Measurements from ENCODE around the gene TANGO6.
"Not testable (repeated sequence)": the region's sequence is repeated elsewhere in the genome, so short reads cannot be mapped to it uniquely, and the experiment has no call there.

TANGO6 gene

DNA sequence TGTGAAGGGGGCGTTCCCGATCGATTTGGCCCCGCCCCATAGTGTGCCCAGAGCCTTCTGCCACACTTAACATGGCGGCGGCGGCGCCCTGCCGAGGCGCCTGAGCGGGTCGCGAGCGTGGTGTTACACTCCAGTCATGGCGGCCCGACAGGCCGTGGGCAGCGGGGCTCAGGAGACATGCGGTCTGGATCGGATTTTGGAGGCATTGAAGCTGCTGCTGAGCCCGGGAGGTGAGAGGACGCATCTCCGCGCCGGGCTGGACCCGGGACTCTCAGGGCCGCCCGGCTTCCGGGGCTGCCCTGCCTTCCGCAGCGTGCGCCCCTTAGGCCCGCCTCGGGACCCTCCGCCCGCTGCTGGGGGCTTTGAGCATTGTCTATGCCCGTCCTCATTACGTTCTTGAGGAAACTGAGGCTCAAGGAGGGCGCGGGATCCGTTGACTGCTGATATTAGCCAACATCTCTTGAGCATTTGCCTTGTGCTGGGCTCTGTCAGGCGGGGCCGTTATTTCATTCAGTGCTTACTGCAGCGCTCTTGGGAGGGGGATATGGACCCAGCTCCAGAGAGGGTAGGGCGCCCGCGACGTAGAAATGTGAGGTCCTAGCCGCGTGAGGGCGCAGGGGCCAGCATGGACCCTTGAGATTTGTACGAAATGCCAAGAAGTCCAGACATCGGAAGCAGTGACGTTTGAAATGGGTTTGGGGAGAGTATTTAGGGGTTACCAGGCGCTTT is at the start of gene TANGO6:
TSS of gene TANGO6 (plus strand) at position 50 of the 729 bp plus-strand sequence. CDS start at position 137, 87 bp downstream.
- peak; percentile 90 for DNase-seq (ENCODE audit: low spot score)

DNA sequence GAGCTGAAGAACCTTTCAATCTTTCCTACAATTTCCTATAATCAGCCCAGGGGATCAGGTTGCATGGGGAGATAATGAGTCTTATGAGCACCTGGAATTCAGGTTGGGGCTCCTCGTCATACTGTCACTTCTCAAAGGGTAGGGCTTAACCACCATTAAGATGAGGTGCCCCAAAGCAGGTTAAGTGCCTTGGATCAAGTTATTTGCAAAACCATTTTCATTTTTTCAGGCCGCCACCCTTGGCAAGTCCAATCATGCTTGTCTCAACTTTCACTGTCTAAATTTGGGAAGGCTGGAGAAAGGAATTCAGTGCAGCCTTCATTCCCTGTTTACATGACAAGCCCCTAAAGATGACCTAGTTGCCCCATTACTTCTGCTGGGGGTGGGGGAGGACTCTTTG is 44.9 kb upstream of the TANGO6 start:
- no peak for DNase-seq (ENCODE audit: low spot score)

DNA sequence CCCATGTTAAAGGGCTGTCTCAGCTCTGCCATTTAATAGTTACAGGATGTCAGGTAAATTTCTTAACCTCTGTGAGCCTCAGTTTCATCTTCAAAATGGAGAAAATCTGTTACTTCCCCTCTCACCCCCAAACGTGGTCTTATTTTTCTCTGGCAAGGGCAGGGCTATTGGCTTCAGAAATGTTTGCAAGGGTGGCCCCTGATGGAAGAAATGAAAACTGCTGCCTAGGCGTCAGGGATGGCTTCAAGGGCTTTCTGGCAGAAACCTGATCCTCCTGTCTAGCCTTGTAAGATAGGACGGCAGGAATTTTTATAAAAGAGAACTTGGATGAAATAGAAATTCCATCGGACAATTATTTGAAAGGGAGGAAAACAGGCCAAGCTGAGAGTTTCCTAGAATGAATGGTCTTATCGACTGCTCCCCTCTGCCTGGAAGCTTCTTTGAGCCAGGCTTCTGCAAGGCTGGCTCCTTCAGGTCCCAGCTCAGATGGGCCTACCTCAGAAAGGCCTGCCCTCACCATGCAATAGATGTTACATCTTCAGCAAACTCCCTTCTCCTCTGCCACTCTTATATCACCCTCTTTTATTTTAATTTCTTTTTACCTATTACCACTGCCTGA is 43.0 kb upstream of the TANGO6 start:
- DNase-seq (ENCODE audit: low spot score) = peak; percentile 86

DNA sequence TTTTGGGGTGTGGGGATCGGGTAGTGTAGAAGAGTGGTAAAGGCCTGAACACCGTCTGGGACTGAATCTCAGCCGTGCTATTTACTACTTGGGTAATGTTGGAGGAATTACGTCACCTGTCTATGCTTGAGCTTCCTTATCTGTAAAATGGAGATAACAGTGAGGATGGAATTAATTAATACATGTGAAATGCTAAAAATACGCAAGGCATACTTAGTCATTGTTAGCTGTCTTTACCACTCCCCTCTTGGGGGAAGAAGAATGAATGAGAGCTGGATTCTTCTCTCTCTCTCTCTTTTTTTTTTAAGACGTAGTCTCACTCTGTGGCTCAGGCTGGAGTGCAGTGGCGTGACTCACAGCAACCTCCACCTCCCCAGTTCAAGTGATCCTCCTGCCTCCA is 41.1 kb upstream of the TANGO6 start:
- peak; percentile 26 for DNase-seq (ENCODE audit: low spot score)

DNA sequence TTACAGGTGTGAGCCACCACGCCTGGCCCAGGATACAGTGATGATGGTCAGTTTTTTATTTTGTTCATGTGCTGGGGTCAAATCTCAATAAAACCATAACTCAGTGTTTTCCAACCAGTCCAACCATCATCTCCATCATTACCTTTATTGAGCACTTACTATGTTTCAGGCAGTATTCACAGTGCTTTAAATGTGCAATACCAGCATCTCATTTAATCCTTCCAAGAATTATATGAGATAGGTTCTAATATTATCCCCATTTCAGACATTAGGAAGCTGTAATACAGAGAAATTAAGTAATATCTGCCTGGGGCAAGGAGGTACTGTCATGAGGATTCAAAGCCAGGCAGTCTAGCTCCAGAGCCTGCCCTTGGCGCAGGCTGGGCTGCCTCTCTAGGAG is 36.9 kb upstream of the TANGO6 start:
- no peak for DNase-seq (ENCODE audit: low spot score)

DNA sequence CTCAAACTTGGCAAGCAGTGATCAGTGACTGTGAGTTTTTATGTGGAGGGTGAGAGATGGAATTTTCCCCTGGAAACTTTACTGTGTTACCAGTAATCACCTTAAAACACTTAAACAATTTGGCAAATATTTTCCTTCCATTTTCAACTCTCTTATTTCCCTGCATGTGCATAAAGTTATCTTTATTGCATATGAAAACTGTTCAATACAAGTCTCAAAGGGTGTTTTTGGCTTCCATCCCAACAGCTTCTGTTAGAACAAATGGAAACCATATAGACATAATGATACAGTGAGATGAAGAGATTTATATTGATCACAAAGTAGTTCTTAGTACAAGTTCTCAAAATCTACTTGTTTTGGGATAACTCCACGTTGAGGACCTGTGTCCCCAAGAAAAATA is 36.4 kb upstream of the TANGO6 start:
- DNase-seq (ENCODE audit: low spot score) = no peak

DNA sequence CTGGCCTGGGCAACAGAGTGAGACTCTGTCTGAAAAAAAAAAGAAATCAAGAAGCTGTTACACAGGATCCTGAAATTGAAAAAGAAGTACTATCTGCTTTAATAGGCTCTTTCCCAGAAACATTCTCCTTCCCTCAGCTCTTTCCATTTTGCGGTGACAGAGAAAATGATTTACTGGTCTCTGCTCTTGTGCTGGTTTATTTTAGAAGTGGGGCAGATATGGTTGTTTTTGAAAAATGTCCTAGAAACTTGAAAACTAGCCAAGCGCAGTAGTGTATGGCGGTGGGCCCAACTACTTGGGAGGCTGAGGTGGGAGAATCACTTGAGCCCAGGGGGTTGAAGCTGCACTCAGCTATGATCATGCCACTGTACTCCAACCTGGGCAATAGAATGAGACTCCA is 28.8 kb upstream of the TANGO6 start:
- no peak for DNase-seq (ENCODE audit: low spot score)

DNA sequence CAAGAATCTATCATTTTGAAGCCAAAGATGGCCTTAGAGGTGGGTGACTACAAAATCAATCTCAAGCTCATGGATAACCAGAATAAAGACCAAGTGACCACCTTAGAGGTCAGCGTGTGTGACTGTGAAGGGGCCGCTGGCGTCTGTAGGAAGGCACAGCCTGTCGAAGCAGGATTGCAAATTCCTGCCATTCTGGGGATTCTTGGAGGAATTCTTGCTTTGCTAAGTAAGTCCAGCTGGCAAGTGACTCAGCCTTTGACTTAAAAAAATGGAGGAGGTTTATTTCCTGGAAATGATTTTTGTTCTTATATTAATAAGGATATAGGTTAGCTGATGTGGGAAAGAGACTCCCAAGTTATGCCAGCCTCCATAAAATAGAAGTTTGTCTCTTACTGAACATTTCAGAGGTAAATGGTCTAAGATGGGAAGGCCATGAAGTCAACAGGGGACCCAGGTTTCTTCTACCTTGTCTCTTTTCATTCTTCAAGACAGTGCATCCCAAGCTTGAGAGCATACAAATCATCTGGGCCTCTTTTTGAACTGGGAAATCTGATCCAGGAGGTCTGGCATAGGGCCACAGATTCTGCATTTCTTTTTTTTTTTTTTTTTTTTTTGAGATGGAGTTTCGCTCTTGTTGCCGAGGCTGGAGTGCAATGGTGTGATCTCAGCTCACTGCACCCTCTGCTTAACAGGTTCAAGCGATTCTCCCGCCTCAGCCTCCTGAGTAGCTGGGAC is 19.8 kb upstream of the TANGO6 start:
- DNase-seq (ENCODE audit: low spot score) = peak; percentile 92

DNA sequence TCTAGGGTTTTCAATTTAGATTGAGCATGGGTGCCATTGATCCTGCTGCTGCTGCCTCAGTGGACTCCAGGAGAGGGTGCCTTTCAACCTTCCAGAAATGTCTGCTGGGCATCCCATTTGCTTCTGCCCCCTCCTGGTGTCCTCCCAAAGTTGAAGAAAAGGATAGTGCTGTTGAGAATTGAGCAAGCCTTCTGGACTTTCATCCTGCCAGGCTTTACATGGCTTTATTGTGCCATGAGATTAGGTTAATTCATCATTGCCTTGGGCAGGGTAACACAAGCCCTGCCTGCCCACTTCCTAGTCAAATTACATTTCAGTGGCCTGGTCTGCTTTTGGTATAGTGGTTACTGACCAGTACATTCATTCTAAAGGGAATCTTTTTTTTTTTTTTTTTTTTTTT is 17.9 kb upstream of the TANGO6 start:
- no peak for DNase-seq (ENCODE audit: low spot score)

DNA sequence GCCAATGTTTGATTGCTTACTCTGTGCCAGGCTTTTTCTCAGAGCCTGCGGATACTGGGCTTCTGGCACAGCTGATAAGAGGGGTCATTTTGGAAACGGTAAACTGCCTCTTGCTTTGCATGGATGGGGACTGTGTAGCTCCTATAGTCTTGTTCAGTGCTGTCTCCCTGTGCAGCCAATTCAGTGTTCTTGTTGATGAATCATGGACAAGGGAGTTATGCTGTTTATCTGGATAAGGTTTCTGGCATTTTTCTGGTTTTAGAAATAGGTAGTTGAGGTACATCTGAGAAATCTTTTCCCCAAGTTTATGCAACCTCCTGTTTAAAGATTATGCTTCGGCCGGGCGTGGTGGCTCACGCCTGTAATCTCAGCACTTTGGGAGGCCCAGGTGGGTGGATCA is 16.7 kb upstream of the TANGO6 start:
- no peak for DNase-seq (ENCODE audit: low spot score)

DNA sequence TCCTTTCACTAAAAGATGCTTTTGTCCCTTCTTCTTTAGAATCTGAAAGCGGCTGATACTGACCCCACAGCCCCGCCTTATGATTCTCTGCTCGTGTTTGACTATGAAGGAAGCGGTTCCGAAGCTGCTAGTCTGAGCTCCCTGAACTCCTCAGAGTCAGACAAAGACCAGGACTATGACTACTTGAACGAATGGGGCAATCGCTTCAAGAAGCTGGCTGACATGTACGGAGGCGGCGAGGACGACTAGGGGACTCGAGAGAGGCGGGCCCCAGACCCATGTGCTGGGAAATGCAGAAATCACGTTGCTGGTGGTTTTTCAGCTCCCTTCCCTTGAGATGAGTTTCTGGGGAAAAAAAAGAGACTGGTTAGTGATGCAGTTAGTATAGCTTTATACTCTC is 10.1 kb upstream of the TANGO6 start:
- no peak for DNase-seq (ENCODE audit: low spot score)

DNA sequence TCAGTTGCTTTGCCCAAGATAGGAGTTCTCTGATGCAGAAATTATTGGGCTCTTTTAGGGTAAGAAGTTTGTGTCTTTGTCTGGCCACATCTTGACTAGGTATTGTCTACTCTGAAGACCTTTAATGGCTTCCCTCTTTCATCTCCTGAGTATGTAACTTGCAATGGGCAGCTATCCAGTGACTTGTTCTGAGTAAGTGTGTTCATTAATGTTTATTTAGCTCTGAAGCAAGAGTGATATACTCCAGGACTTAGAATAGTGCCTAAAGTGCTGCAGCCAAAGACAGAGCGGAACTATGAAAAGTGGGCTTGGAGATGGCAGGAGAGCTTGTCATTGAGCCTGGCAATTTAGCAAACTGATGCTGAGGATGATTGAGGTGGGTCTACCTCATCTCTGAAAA is 8.8 kb upstream of the TANGO6 start:
- DNase-seq (ENCODE audit: low spot score) = no peak

DNA sequence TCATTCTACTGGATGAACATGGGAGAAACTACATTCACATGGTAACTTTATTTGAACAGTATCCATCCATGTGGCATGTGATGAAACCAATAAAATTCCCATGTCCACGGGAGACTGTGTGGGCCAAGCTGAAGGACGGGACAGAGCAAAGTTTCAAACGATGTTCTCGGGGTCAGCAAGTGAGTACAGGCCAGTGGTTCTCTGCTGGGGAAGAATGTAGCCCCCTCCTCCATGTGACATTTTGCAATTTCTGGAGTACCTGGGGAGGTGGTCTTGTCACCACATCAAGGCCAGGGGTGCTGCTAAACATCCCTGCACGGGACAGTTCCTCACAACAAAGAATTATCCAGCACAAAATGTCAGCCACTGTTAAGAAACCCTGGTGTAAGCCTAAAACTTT is 7.4 kb upstream of the TANGO6 start:
- no peak for DNase-seq (ENCODE audit: low spot score)

DNA sequence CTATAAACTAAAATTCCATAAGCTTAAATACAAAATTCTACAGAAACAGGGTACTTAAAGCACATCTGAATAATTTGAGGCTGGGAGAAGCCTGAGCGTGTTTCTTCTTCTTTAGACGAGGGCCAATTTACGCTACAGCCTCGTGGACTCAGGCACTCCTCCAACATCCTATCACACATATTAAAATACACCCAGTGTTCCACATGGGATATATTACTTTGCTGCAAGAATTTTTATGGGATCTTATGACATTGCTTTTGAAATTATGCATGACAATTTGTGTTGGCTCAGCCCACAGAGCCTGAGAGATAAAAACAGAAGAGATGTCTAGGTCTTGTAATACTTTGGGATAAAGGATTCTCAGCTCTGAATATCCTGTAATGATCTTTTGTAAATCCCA is 3.5 kb upstream of the TANGO6 start:
- no peak for DNase-seq (ENCODE audit: low spot score)

DNA sequence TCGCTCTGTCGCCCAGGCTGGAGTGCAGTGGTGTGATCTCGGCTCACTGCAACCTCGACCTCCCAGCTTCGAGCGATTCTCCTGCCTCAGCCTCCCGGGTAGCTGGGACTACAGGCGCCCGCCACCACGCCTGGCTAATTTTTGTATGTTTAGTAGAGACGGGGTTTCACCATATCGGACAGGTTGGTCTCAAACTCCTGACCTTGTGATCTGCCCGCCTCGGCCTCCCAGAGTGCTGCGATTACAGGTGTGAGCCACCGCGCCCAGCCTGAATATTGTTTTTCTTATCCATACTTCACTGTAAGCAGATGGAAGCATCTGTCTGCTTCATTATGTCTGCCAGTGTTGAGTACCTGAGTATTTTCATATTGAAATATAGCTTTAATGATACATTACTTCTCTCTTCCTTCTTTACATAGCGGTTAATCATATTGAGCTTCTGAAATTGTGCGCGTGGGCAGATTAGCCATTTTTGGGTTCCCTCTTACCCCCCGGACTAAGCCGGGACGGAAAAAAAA is 308 bp upstream of the TANGO6 start:
- DNase-seq (ENCODE audit: low spot score) = not testable (repeated sequence)

DNA sequence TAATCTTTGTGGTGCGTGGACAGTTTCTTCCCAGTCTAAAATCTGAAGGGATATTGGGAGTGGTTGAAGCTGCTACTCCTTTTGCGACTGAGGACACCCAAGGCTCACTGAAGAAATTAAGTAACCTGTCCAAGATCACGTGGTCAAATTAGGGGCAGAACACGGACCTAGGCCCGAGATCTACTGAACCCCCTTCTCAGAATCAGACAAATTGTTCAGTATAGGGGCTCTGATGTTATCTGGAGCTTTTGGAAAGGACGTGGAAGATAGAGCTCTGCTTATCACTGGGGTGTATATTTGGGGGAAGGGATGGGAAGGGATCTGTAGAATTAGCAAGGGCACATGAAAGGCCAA is 857 bp downstream of the TANGO6 start:
- no peak for DNase-seq (ENCODE audit: low spot score)

DNA sequence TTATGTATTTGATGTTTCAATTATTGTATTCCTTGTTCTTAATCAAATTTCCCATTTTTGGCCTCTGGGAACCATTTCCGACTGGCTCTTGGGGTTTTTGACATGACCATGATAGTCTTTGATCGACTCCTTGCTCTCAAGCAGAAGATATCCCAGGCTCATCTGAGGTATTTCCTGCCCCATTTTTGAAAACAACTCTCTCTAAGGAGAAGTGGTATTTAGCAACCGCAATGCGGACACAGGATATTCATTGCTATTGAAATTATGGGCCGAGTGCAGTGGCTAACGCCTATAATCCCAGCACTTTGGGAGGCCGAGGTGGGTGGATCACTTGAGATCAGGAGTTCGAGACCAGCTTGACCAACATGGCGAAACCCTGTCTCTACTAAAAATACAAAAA is 5.5 kb downstream of the TANGO6 start:
- no peak for DNase-seq (ENCODE audit: low spot score)

DNA sequence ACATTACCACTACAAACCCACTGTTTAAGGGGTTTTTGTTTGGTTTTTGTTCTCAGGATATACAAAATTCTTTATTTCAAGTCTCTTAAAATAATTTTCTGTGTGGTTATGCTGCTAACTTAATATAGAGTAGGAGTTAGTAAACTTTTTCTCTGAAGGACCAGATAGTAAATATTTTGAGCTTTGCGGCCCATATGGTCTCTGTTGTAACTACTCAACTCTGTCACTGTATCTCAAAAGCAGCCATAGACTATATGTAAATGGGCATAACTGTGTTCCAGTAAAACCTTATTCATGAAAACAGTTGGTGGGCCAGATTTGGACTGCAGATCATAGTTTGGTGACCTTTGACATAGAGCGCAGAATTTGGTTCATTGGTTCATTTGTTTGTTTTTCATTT is 7.2 kb downstream of the TANGO6 start:
- DNase-seq (ENCODE audit: low spot score) = no peak

DNA sequence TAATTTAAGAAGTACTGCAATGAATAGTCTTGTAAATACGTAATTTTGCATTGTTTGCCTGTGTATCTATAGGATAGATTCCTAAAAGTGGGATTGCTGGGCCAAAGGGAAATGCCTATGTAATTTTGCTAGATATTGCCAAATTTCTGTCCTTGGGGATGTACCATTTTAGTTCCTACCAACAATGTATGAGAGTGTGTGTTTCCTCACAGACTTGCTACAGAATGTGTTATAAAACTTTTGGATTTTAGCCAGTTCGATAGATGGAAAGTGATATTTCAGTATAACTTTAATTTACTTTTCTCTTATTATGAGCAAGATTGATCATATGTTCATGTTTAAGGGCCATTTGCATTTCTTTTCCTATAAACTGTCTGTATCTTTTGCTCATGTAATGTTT is 8.3 kb downstream of the TANGO6 start:
- no peak for DNase-seq (ENCODE audit: low spot score)

DNA sequence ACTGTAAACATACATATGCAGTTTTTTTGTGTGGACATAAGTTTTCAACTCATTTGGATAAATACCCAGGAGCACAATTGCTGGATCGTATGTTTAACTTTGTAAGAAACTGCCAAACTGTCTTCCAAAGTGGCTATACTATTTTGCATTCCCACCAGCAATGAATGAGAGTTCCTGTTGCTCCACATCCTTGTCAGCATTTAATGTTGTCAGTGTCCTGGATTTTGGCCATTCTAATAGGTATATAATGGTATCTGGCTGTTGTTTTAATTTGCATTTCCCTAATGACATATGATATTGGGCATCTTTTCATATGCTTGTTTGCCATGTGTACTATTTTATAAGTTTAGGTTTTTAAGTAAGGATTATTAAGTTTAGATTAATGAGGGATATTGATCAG is 14.1 kb downstream of the TANGO6 start:
- no peak for DNase-seq (ENCODE audit: low spot score)

DNA sequence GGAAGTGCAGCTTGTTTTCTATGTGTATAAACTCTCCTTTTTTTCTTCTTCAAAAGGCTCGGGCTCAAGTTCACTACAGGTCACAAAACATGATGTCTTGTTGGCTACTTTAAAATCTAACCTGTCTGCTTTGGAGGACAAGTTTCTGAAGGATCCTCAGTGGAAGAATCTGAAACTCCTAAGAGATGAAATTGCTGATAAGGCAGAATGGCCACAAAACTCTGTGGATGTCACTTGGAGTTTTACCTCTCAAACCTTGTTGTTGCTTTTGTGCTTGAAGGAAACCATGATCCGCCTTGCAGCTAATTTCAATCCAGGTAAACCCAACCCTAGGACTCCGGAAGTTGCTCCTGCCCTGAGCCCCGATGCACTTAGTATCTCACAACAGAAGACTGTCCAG is 16.5 kb downstream of the TANGO6 start:
- DNase-seq (ENCODE audit: low spot score) = no peak

DNA sequence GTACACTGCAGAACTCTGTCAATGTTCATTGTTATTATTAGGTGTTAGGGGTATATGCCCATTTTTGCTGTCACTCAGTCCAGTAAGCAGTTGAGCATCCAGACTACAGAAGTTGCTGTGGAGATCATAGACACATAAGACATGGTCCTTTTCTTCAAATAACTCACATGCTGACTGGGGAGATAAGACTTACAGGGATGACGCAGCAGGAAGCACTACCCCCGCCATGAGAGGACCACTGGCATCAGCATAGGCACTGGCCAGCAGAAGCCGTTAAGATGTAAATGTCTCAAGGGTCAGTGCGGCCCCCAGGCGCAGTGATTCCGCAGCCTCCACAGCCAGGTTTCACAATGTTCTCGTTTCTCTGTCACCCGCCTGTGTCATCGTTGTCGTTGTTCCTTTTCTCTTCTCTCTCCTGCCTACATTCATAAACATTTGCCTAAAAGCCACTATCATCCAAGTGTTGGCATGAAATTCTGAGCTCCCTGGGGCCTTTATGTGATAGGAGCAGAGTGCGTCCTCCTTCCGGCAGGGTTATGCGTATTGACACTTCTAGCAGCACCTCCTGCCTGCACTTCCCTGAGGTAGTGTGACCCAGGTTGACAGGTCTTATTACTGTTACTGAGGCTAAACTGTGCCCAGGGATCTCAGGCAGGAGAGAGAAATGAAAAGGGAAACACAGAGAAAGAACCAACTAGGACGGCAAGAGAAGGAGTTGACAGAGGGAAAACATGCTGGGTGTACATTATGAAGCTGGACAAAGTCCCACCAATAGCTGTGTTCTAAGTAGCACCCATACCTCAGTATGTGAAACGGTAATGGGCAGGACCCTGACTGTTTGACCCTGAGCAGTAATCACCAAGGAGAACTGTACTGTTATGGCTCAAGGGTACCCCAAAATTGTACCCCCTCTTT is 17.9 kb downstream of the TANGO6 start:
- DNase-seq (ENCODE audit: low spot score) = no peak
